HG03135 (cell line): ENCODE data around the gene MMP28.
A peak's percentile ranks its signal among the peaks of the same experiment; 100 is the strongest.
"Not testable (repeated sequence)": the region's sequence is repeated elsewhere in the genome, so short reads cannot be mapped to it uniquely, and the experiment has no call there.

Experiments
- ATAC-seq: cut with Tn5 transposase; IDR thresholded peaks from one replicate; pipeline ENCODE4 v1.9.1; 2021; ENCODE audit warnings: mild to moderate bottlenecking, moderate library complexity; ENCODE audit not compliant: unreplicated experiment

The MMP28 gene

GRCh38 chr17:35768797-35769196 lies 26.6 kb downstream of the MMP28 start:
- no peak for ATAC-seq

GRCh38 chr17:35766903-35767510 lies 28.4 kb downstream of the MMP28 start:
- ATAC-seq, result no peak

GRCh38 chr17:35766489-35766877 lies 29.0 kb downstream of the MMP28 start:
- ATAC-seq, result no peak

GRCh38 chr17:35765756-35766488 lies 29.5 kb downstream of the MMP28 start:
- no peak for ATAC-seq

GRCh38 chr17:35765086-35765710 lies 30.2 kb downstream of the MMP28 start:
- ATAC-seq, result no peak

GRCh38 chr17:35764123-35764991 lies 31.1 kb downstream of the MMP28 start:
- ATAC-seq, result peak; percentile 85

- no peak for ATAC-seq
Observed at GRCh38 chr17:35763767-35764122, 31.7 kb downstream of the MMP28 start.

GRCh38 chr17:35761601-35762000 lies 33.8 kb downstream of the MMP28 start:
- no peak for ATAC-seq

- no peak for ATAC-seq
Observed at GRCh38 chr17:35760587-35760986, 34.9 kb downstream of the MMP28 start, which contains the start of gene C17orf50. C17orf50 (plus strand) TSS chr17:35760887; CDS start chr17:35760942, 55 bp downstream.

GRCh38 chr17:35757243-35757642 lies 38.2 kb downstream of the MMP28 start:
- ATAC-seq, result no peak

GRCh38 chr17:35752945-35753764 lies 42.3 kb downstream of the MMP28 start, which contains the start of gene GAS2L2:
GAS2L2 (minus strand) TSS chr17:35753239; CDS start chr17:35752850, 389 bp downstream.
- ATAC-seq, result no peak

GRCh38 chr17:35752471-35752870 lies 43.0 kb downstream of the MMP28 start:
- no peak for ATAC-seq

- ATAC-seq, result not testable (repeated sequence)
Observed at GRCh38 chr17:35751541-35751940, 43.9 kb downstream of the MMP28 start.

GRCh38 chr17:35750526-35751395 lies 44.7 kb downstream of the MMP28 start:
- no peak for ATAC-seq

- no peak for ATAC-seq
Observed at GRCh38 chr17:35749560-35750412, 45.7 kb downstream of the MMP28 start.

- ATAC-seq, result no peak
Observed at GRCh38 chr17:35748979-35749378, 46.5 kb downstream of the MMP28 start.

- ATAC-seq, result no peak
Observed at GRCh38 chr17:35748341-35748841, 47.0 kb downstream of the MMP28 start.

- ATAC-seq, result no peak
Observed at GRCh38 chr17:35747540-35748017, 47.9 kb downstream of the MMP28 start.
